GM13976 (cell line): Measurements from ENCODE around the gene SMYD3.

ENCODE experiments used
- DNase-seq: peaks from one replicate; pipeline ENCODE4 v3.0.0; 2012; ENCODE audit warnings: low spot score
- CTCF ChIP-seq: IDR thresholded peaks from 2 replicates; pipeline ENCODE4 v1.5.1; 2012; ENCODE audit warnings: borderline replicate concordance, mild to moderate bottlenecking; ENCODE audit not compliant: insufficient read depth; ENCODE audit errors: extremely low read depth, missing control alignments, control extremely low read depth
- in situ Hi-C: fragments of 300-500 bp; cut with MboI; formaldehyde crosslinking; loops from one replicate; pipeline ENCODE4 v1.12.0; 2022; ENCODE audit warnings: low sequenced_read_pairs, mixed read lengths, inconsistent platforms; ENCODE audit not compliant: unreplicated experiment

SMYD3 gene

GRCh38 chr1:246208105-246208504 is 299.0 kb downstream of the SMYD3 start:
- in situ Hi-C loops: no loop called here
- no peak for TF ChIP-seq CTCF
- no peak for DNase-seq

GRCh38 chr1:246203180-246203579 is 303.9 kb downstream of the SMYD3 start:
- TF ChIP-seq CTCF: no peak
- in situ Hi-C loops: no loop called here
- DNase-seq: no peak

GRCh38 chr1:246200738-246201137 is 306.3 kb downstream of the SMYD3 start:
- no peak for TF ChIP-seq CTCF
- DNase-seq: no peak
- in situ Hi-C loops: no loop called here

- in situ Hi-C loops: no loop called here
- DNase-seq: no peak
- TF ChIP-seq CTCF: no peak
These were observed 306.9 kb downstream of the SMYD3 start for GRCh38 chr1:246200225-246200624.

GRCh38 chr1:246199086-246199645 is 307.9 kb downstream of the SMYD3 start:
- DNase-seq: no peak
- in situ Hi-C loops: no loop called here

GRCh38 chr1:246198115-246198816 is 308.8 kb downstream of the SMYD3 start:
- in situ Hi-C loops: no loop called here
- no peak for TF ChIP-seq CTCF
- DNase-seq: no peak

More at GRCh38 chr1:246199086-246199645, 307.9 kb downstream of the SMYD3 start:
- no peak for TF ChIP-seq CTCF

GRCh38 chr1:246197076-246197475 is 310.0 kb downstream of the SMYD3 start:
- TF ChIP-seq CTCF: no peak
- in situ Hi-C loops: no loop called here
- no peak for DNase-seq
